Keratinocyte (primary cell): Measurements from ENCODE around the gene ZMIZ1.

Experiments
- EZH2 ChIP-seq: IDR thresholded peaks from one replicate; pipeline ENCODE4 v1.6.1; 2012; ENCODE audit warnings: inconsistent platforms, mild to moderate bottlenecking, low read length, moderate library complexity
- TF ChIP-seq, protein P1 (sequence below), 3 experiments: IDR thresholded peaks in 1 of 3; conservative IDR thresholded peaks in 1 of 3; optimal IDR thresholded peaks in 1 of 3; 2 replicates in 2 of 3; 3 replicates in 1 of 3; pipeline versions ENCODE3 to v1.5.1; 2011; ENCODE audit warnings: low read length in 3 of 3, mild to moderate bottlenecking in 3 of 3, moderate library complexity in 2 of 3, control low read depth in 1 of 3, inconsistent platforms in 1 of 3; ENCODE audit not compliant: insufficient read depth in 2 of 3; ENCODE audit errors: extremely low read depth in 1 of 3

DNA sequence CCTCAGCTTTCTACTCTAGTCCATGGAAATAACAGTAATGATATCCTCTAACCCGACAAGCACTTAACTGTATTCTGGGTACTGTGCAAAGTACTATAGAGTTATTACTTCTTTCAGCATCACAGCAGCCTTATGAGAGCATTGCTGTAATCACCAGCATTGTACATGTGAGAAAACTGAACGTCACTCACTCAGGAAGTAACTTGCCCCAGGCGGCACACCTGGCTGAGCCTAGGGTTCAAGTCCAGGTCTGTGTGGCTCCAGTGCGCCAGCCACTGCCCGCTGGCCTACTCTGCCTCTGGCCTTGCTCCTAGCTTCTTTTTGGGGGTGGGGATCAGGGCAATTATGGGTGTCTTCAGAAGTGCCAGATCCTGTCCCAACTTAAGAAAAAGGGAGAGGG, 50.5 kb downstream of the ZMIZ1 start:
- TF ChIP-seq, protein P1, sequence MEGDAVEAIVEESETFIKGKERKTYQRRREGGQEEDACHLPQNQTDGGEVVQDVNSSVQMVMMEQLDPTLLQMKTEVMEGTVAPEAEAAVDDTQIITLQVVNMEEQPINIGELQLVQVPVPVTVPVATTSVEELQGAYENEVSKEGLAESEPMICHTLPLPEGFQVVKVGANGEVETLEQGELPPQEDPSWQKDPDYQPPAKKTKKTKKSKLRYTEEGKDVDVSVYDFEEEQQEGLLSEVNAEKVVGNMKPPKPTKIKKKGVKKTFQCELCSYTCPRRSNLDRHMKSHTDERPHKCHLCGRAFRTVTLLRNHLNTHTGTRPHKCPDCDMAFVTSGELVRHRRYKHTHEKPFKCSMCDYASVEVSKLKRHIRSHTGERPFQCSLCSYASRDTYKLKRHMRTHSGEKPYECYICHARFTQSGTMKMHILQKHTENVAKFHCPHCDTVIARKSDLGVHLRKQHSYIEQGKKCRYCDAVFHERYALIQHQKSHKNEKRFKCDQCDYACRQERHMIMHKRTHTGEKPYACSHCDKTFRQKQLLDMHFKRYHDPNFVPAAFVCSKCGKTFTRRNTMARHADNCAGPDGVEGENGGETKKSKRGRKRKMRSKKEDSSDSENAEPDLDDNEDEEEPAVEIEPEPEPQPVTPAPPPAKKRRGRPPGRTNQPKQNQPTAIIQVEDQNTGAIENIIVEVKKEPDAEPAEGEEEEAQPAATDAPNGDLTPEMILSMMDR (optimal IDR thresholded peaks at IDR 0.05 in 1 of 3, IDR thresholded peaks at IDR 0.05 in 1 of 3, conservative IDR thresholded peaks at IDR 0.05 in 1 of 3; ENCODE audit: extremely low read depth in 1 of 3, insufficient read depth in 2 of 3, low read length in 3 of 3): no peak
- TF ChIP-seq EZH2: no peak
